ENCODE measurements around the gene ZNF518A. TPM values are rescaled to one million over a fixed set of nuclear protein-coding genes. Genes with fewer than 3 reads are reported as not detected.

Gene ZNF518A
- total and polyA plus RNA-seq, 2 of the 13 experiments (the other 11 are each of a cell fraction or from before 2014, with no cell fraction given), result 21.7 to 37.1 TPM

DNA sequence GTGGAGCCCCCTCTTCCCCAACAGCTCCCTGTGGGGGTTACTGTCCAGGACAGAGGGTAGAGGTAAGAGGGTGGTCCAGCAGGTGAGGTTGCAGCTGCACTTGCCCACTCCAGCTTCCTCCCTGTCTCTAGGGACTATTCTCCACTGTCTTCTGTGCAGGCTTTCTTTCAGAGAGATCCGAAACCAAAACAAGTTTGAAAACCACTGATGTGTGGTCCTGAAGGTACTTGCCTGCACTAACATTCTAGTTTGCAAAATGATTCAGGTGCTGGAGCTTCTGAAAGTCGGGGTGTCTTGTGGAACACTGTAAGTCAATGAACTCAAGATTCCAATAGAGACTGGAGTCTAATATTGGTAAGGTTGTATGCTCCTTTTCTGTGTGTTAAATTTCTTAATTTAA is 78.2 kb downstream of the ZNF518A start:
- TF ChIP-seq, protein P1, sequence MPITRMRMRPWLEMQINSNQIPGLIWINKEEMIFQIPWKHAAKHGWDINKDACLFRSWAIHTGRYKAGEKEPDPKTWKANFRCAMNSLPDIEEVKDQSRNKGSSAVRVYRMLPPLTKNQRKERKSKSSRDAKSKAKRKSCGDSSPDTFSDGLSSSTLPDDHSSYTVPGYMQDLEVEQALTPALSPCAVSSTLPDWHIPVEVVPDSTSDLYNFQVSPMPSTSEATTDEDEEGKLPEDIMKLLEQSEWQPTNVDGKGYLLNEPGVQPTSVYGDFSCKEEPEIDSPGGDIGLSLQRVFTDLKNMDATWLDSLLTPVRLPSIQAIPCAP (CRISPR knock-in tag; IDR thresholded peaks at IDR 0.05; ENCODE audit: low read depth), result no peak
- TF ChIP-seq, protein P2, sequence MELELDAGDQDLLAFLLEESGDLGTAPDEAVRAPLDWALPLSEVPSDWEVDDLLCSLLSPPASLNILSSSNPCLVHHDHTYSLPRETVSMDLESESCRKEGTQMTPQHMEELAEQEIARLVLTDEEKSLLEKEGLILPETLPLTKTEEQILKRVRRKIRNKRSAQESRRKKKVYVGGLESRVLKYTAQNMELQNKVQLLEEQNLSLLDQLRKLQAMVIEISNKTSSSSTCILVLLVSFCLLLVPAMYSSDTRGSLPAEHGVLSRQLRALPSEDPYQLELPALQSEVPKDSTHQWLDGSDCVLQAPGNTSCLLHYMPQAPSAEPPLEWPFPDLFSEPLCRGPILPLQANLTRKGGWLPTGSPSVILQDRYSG (CRISPR knock-in tag; IDR thresholded peaks at IDR 0.05), result no peak
- WGBS (ENCODE audit: low lambda C conversion rate), result 49% methylated on average over 2 of the region's 2 CpGs
- H3K27me3 ChIP-seq (ENCODE audit: control insufficient read depth in 1 of 2, insufficient read depth in 2 of 2, low read length in 2 of 2), result peaks cover 2 to 3% of the 10 kb centered on the region in 2 experiments; a peak in 1 of 5 replicates
- no peak overlapping the region for H3K9ac ChIP-seq (ENCODE audit: insufficient read depth, low read depth, low read length)
- no peaks in the 10 kb centered on the region for H3K4me1 ChIP-seq (ENCODE audit: insufficient read depth, low read length)
- H3K4me3 ChIP-seq (replicated peaks in 1 of 3; ENCODE audit: insufficient read depth in 1 of 3, low read depth in 2 of 3, low read length in 3 of 3), result no peak overlapping the region
- no peak for DNase-seq (ENCODE audit: low spot score)
- no peaks in the 10 kb centered on the region for H4K20me1 ChIP-seq (ENCODE audit: insufficient read depth, low read length)
- H3K4me2 ChIP-seq (ENCODE audit: low read depth, low read length), result no peak overlapping the region
- H3K79me2 ChIP-seq (ENCODE audit: insufficient read depth, low read length), result no peaks in the 10 kb centered on the region
- no peaks in the 10 kb centered on the region for H3K36me3 ChIP-seq (replicated peaks in 1 of 2; ENCODE audit: control insufficient read depth in 1 of 2, insufficient read depth in 2 of 2, low read length in 2 of 2)
- no peak for FAIRE-seq
- no TSS peak for BruUV-seq (replicated peaks)
- in situ Hi-C loops (cut with HindIII; ENCODE audit: extremely low pct_ligation_motif_present, low pct_unique_long_range_greater_than_20kb), result no loop called here
- no peak overlapping the region for H3K27ac ChIP-seq (ENCODE audit: extremely low read length, insufficient read depth, low read length)
- no peak for ATAC-seq
- no peaks in the 10 kb centered on the region for H3K9me3 ChIP-seq (ENCODE audit: low read length)
- ChIA-PET POLR2A (no interaction called here), CTCF (ENCODE audit: low intra/inter-chr PET ratio, low total read pairs) (no interaction called here)
- no peak overlapping the region for H2AFZ ChIP-seq (ENCODE audit: low read length)
- intact Hi-C loops (cut with micrococcal nuclease; ENCODE audit: unreplicated experiment), result no loop called here

DNA sequence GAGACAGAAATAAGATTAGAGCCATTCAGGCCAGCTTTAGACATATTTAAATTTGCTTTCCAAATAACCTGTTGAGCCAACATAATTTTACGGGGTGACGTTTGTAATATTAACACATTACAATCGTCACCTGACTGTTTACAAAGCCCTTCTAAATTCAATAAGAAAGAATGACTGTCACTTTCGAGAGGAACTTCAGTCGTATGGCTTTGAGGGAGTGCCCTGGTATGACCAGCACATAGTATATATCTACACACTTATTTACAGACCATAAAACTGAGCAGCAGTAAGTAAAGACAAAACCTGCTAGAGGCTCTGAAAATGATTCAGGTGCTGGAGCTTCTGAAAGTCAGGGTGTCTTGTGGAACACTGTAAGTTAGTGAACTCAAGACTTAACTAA is 78.8 kb downstream of the ZNF518A start:
- TF ChIP-seq PAX8 (CRISPR knock-in tag; IDR thresholded peaks at IDR 0.05; ENCODE audit: borderline replicate concordance), result no peak
- no peak for TF ChIP-seq SP1 (IDR thresholded peaks at IDR 0.05)
- TF ChIP-seq SP1 (CRISPR knock-in tag; IDR thresholded peaks at IDR 0.05), result no peak
- no peak for TF ChIP-seq RFXANK (CRISPR knock-in tag; IDR thresholded peaks at IDR 0.05)
- no peak for TF ChIP-seq ZFAT (CRISPR knock-in tag; conservative IDR thresholded peaks at IDR 0.05)
- no peaks in the 10 kb centered on the region for H3K79me2 ChIP-seq (ENCODE audit: insufficient read depth, low read length)
- 23% methylated on average over 5 of the region's 5 CpGs for WGBS (ENCODE audit: low lambda C conversion rate)
- DNase-seq (ENCODE audit: low spot score) (no peak), FAIRE-seq (no peak), ATAC-seq (no peak)
- peaks cover 2 to 4% of the 10 kb centered on the region in 2 experiments; a peak in 1 of 5 replicates for H3K27me3 ChIP-seq (ENCODE audit: control insufficient read depth in 1 of 2, insufficient read depth in 2 of 2, low read length in 2 of 2)
- no peak overlapping the region for H3K4me3 ChIP-seq (replicated peaks in 1 of 3; ENCODE audit: insufficient read depth in 1 of 3, low read depth in 2 of 3, low read length in 3 of 3)
- H3K9ac ChIP-seq (ENCODE audit: insufficient read depth, low read depth, low read length), result no peak overlapping the region
- POLR2A ChIA-PET, result no interaction called here
- no peak overlapping the region for H3K4me2 ChIP-seq (ENCODE audit: low read depth, low read length)
- CTCF ChIA-PET (ENCODE audit: low intra/inter-chr PET ratio, low total read pairs), result no interaction called here
- in situ Hi-C loops (cut with HindIII; ENCODE audit: extremely low pct_ligation_motif_present, low pct_unique_long_range_greater_than_20kb), result no loop called here
- intact Hi-C loops (cut with micrococcal nuclease; ENCODE audit: unreplicated experiment), result no loop called here
- H3K36me3 ChIP-seq (replicated peaks in 1 of 2; ENCODE audit: control insufficient read depth in 1 of 2, insufficient read depth in 2 of 2, low read length in 2 of 2), result no peaks in the 10 kb centered on the region
- H3K27ac ChIP-seq (ENCODE audit: extremely low read length, insufficient read depth, low read length), result no peak overlapping the region
- no peaks in the 10 kb centered on the region for H3K4me1 ChIP-seq (ENCODE audit: insufficient read depth, low read length)
- BruUV-seq (replicated peaks), result no TSS peak
- H4K20me1 ChIP-seq (ENCODE audit: insufficient read depth, low read length), result no peaks in the 10 kb centered on the region
- no peak overlapping the region for H2AFZ ChIP-seq (ENCODE audit: low read length)
- H3K9me3 ChIP-seq (ENCODE audit: low read length), result no peaks in the 10 kb centered on the region
